KOPT-K1 (cell line): ENCODE results near the gene SNUPN.
"Not testable (repeated sequence)": the region's sequence is repeated elsewhere in the genome, so short reads cannot be mapped to it uniquely, and the experiment has no call there.

ENCODE experiments used
- H3K27ac ChIP-seq: fragments of 200-600 bp; sonication (generic); 2 replicates; pipeline ENCODE4 v1.5.1; 2016; ENCODE audit warnings: antibody characterized with exemption, mild to moderate bottlenecking, low read depth, low read length; ENCODE audit not compliant: poor library complexity, severe bottlenecking
- H3K36me3 ChIP-seq: fragments of 200-600 bp; sonication (generic); 2 replicates; pipeline ENCODE4 v1.5.1; 2017; ENCODE audit warnings: antibody characterized with exemption, mild to moderate bottlenecking, low read length, moderate library complexity; ENCODE audit not compliant: insufficient read depth
- H3K9me3 ChIP-seq: fragments of 200-600 bp; sonication (generic); 2 replicates; pipeline ENCODE4 v1.5.1; 2017; ENCODE audit warnings: antibody characterized with exemption, low read length, mild to moderate bottlenecking; ENCODE audit not compliant: insufficient read depth, poor library complexity, severe bottlenecking

SNUPN gene

DNA sequence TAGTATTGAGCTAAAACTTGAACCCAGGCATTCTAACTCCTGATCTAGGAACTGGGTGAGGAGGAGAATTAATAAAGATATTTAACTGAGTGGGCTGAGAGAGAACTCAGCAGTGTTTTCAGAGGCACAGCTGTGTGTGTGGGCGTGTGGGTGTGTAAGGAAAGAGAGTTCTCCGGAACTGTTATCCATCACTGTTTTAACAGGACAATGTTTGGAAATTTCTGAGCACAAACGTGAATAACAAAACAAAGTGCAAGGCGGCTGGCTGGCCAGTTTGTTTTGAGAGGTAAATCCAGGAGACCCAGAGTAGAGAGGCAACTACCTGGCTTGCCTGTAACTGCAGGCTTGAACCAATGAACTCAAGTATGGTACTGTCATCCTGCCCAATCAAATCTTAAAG is 41.4 kb downstream of the SNUPN start:
- no peaks in the 10 kb centered on the region for H3K9me3 ChIP-seq
- no peak overlapping the region for H3K27ac ChIP-seq
- H3K36me3 ChIP-seq, result no peaks in the 10 kb centered on the region

DNA sequence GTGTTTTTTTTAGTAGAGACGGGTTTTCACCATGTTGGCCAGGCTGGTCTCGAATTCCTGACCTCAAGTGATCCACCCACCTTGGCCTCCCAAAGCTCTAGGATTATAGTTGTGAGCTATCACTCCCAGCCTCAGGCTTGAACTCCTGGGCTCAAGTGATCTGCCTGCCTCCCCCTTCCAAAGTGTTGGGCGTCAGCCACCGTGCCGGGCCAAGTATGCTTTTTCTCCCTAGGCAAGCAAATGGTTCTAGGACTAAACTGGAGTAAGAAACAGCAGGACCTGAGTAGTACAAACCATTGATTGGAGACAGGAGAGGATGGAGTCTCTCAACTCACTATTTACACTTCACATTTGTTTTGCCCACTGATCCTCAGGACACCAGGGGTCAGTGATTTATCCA is 41.8 kb downstream of the SNUPN start:
- Histone ChIP-seq H3K36me3 (no peaks in the 10 kb centered on the region), H3K27ac (no peak overlapping the region), H3K9me3 (no peaks in the 10 kb centered on the region)

GRCh38 chr15:75582943-75583342 is 42.6 kb downstream of the SNUPN start:
- not testable (repeated sequence) for H3K36me3 ChIP-seq, H3K27ac ChIP-seq, H3K9me3 ChIP-seq

GRCh38 chr15:75578948-75579920 is 46.3 kb downstream of the SNUPN start, which contains the start of gene PTPN9:
PTPN9 (minus strand) TSS chr15:75579315; CDS start chr15:75578776, 539 bp downstream.
- Histone ChIP-seq H3K36me3 (no peaks in the 10 kb centered on the region), H3K9me3 (no peaks in the 10 kb centered on the region), H3K27ac (peak within 1 kb of the TSS; percentile 85)

DNA sequence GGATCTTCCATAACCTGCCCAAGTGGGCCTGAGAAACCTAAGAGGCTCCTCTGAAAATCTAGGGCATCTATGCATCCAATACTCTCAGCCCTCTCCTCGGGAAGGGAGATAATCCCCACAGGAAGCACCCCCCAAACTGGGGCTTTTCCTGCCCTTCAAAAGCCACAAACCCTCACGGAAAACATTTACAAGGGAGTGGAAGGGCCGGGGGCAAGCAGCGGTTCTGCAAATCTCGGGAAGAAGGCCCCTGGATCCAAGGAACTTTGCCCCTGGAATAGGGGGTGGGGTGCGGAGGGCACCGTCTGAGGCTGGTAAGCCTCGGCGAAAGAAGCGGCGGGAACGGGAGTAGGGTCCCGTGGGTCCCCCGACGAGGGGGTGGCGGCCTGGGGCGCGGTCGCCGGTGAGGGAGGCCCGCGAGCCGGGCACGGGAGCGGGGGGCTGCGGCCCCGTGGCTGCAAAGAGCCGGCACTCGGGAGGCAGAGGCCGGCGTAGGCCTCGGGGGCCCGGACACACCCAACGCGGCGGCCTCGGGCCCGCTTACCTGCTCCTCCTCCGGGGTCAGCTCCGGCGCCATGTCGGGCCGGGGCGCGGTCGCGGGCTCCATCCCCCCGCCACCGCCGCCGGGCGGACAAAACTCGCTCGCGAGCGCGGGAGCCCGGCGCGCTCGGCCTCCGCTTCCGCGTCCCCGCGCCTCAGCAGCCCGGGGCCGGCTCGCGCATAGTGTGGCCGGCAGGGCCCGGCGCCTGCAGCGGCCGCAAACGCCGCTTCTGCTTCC is 47.2 kb downstream of the SNUPN start:
- Histone ChIP-seq H3K36me3 (no peaks in the 10 kb centered on the region), H3K27ac (peak overlapping the region; percentile 85), H3K9me3 (no peaks in the 10 kb centered on the region)

- Histone ChIP-seq H3K36me3 (no peaks in the 10 kb centered on the region), H3K9me3 (no peaks in the 10 kb centered on the region), H3K27ac (peak overlapping the region; percentile 85)
Observed at GRCh38 chr15:75577401-75578172, 47.9 kb downstream of the SNUPN start.

- Histone ChIP-seq H3K9me3 (no peaks in the 10 kb centered on the region), H3K27ac (no peak overlapping the region), H3K36me3 (peaks cover 8% of the 10 kb centered on the region; the same call in 1 of the 2 replicates)
Observed at GRCh38 chr15:75573648-75574384, 51.7 kb downstream of the SNUPN start.

DNA sequence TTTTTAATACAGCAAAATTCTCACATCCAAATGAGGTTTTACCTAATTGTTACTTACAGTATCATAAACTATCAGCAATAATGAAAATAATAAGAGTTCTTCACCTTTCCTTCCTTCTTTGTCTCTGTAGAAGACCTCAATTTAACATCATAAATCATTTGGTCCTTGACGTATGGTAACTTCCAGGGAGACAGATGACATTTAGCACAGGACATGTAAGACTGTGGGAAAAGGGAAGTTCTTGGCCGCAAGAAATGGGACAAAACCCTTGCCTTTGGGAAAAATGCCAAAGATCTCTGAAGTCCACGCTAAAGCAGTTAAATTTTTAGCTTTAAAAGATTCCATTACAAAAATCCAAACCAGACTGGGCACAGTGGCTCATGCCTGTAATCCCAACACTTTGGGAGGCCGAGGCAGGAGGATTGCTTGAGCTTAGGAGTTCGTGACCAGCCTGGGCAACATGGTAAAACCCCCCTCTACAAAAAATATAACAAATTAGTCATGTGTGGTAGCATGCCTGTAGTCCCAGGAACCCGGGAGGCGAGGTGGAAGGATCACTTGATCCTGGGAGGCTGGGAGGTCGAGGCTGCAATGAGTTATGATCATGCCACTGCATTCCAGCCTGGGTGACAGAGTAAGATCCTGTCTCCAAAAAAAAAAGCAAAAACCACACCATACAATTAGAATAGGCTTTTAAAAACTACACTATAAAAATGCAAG is 55.2 kb downstream of the SNUPN start:
- Histone ChIP-seq H3K9me3 (no peaks in the 10 kb centered on the region), H3K36me3 (peaks cover 8% of the 10 kb centered on the region; the same call in 1 of the 2 replicates), H3K27ac (no peak overlapping the region)

- no peak overlapping the region for H3K27ac ChIP-seq
- H3K9me3 ChIP-seq, result no peaks in the 10 kb centered on the region
- peaks cover 4% of the 10 kb centered on the region; the same call in 1 of the 2 replicates for H3K36me3 ChIP-seq
Observed at GRCh38 chr15:75565062-75565970, 60.2 kb downstream of the SNUPN start.

DNA sequence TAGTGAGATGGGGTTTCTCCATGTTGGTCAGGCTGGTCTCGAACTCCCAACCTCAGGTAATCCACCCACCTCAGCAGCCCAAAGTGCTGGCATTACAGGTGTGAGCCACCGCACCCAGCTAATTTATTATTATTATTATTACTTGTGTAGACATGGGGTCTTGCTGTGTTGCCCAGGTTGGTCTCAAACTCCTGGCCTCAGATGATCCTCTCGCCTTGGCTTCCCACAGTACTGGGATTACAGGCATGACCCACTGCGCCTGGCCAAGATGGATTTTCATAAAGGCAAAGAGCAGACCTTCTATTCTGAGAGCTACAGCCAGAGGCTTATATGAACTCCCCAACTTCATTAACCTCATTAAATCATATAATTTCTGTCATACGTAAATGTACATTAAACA is 63.6 kb downstream of the SNUPN start:
- no peaks in the 10 kb centered on the region for H3K9me3 ChIP-seq
- H3K27ac ChIP-seq, result no peak overlapping the region
- no peaks in the 10 kb centered on the region for H3K36me3 ChIP-seq

GRCh38 chr15:75559360-75559759 is 66.2 kb downstream of the SNUPN start:
- not testable (repeated sequence) for H3K27ac ChIP-seq

DNA sequence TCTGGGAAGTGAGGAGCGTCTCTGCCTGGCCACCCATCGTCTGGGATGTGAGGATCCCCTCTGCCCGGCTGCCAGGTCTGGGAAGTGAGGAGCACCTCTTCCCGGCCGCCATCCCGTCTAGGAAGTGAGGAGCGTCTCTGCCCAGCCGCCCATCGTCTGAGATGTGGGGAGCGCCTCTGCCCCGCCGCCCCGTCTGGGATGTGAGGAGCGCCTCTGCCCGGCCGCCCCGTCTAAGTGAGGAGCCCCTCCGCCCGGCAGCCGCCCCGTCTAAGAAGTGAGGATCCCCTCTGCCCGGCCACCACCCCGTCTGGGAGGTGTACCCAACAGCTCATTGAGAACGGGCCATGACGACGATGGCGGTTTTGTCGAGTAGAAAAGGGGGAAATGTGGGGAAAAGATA is 66.6 kb downstream of the SNUPN start:
- H3K9me3 ChIP-seq, H3K36me3 ChIP-seq, H3K27ac ChIP-seq: not testable (repeated sequence)

More at GRCh38 chr15:75559360-75559759, 66.2 kb downstream of the SNUPN start:
- H3K36me3 ChIP-seq, H3K9me3 ChIP-seq: not testable (repeated sequence)

GRCh38 chr15:75554717-75555116 is 70.8 kb downstream of the SNUPN start:
- no peaks in the 10 kb centered on the region for H3K36me3 ChIP-seq
- H3K27ac ChIP-seq, result no peak overlapping the region
- H3K9me3 ChIP-seq, result no peaks in the 10 kb centered on the region
